NT2/D1 (cell line): ENCODE measurements around the gene HOXB4.

Source experiments
- DNase-seq: peaks from one replicate; pipeline ENCODE4 v3.0.0-alpha.2; 2011; ENCODE audit warnings: low read depth, low spot score
- H3K27me3 ChIP-seq: 2 replicates; pipeline ENCODE4 v1.6.0; 2011; ENCODE audit warnings: mild to moderate bottlenecking; ENCODE audit not compliant: insufficient read length, insufficient read depth
- H3K36me3 ChIP-seq: 2 replicates; pipeline ENCODE4 v1.6.1; 2011; ENCODE audit warnings: mild to moderate bottlenecking, low read length, mixed read lengths; ENCODE audit not compliant: insufficient read depth, insufficient read length
- H3K4me1 ChIP-seq: 2 replicates; pipeline ENCODE4 v1.5.1; 2011; ENCODE audit not compliant: insufficient read depth, insufficient read length
- H3K4me3 ChIP-seq: 2 replicates; pipeline ENCODE4 v1.5.1; 2011; ENCODE audit warnings: low read depth; ENCODE audit not compliant: insufficient read length
- H3K9ac ChIP-seq: 2 replicates; pipeline ENCODE4 v1.6.0; 2011; ENCODE audit warnings: low read depth; ENCODE audit not compliant: insufficient read length
- H3K9me3 ChIP-seq: 2 replicates; pipeline ENCODE4 v1.5.1; 2011; ENCODE audit warnings: mild to moderate bottlenecking, low read length; ENCODE audit not compliant: insufficient read depth
- SUZ12 ChIP-seq: IDR thresholded peaks from 2 replicates; pipeline ENCODE4 v1.6.1; 2011; ENCODE audit not compliant: insufficient read length, insufficient read depth; ENCODE audit errors: extremely low read depth
- YY1 ChIP-seq: IDR thresholded peaks from 2 replicates; pipeline ENCODE4 v1.6.1; 2011; ENCODE audit not compliant: insufficient read length, insufficient read depth
- ZNF274 ChIP-seq: IDR thresholded peaks from 2 replicates; pipeline ENCODE4 v1.6.1; 2011; ENCODE audit warnings: mild to moderate bottlenecking, low read depth, low read length

HOXB4 gene

GRCh38 chr17:48544349-48545021 is 33.7 kb downstream of the HOXB4 start:
- DNase-seq, result no peak
- H3K9ac ChIP-seq, result peak overlapping the region; percentile 57

GRCh38 chr17:48543854-48544348 is 34.2 kb downstream of the HOXB4 start:
- Histone ChIP-seq H3K36me3 (no peaks in the 10 kb centered on the region), H3K4me3 (peak overlapping the region; percentile 49), H3K27me3 (peaks cover 99% of the 10 kb centered on the region), H3K9me3 (no peaks in the 10 kb centered on the region), H3K9ac (peak overlapping the region; percentile 45), H3K4me1 (peaks cover 8% of the 10 kb centered on the region)
- DNase-seq, result no peak
- no peak for TF ChIP-seq ZNF274
- TF ChIP-seq YY1, result no peak
- TF ChIP-seq SUZ12, result no peak

More at GRCh38 chr17:48544349-48545021, 33.7 kb downstream of the HOXB4 start:
- Histone ChIP-seq H3K27me3 (peaks cover 99% of the 10 kb centered on the region), H3K9me3 (no peaks in the 10 kb centered on the region), H3K4me1 (peaks cover 8% of the 10 kb centered on the region), H3K4me3 (peak overlapping the region; percentile 35), H3K36me3 (no peaks in the 10 kb centered on the region)
- TF ChIP-seq YY1 (no peak), ZNF274 (no peak), SUZ12 (no peak)

- no peaks in the 10 kb centered on the region for H3K9me3 ChIP-seq
- peaks cover 8% of the 10 kb centered on the region for H3K4me1 ChIP-seq
- H3K4me3 ChIP-seq, result peak overlapping the region; percentile 49
- TF ChIP-seq ZNF274 (no peak), SUZ12 (peak; percentile 76)
- no peaks in the 10 kb centered on the region for H3K36me3 ChIP-seq
- H3K27me3 ChIP-seq, result peaks cover 93% of the 10 kb centered on the region
- H3K9ac ChIP-seq, result peak overlapping the region; percentile 66
- DNase-seq, result no peak
These were observed 34.9 kb downstream of the HOXB4 start for GRCh38 chr17:48543107-48543853.

GRCh38 chr17:48542698-48543106 is 35.4 kb downstream of the HOXB4 start:
- no peak for DNase-seq
- Histone ChIP-seq H3K9ac (peak overlapping the region; percentile 66), H3K4me1 (peaks cover 8% of the 10 kb centered on the region), H3K36me3 (no peaks in the 10 kb centered on the region), H3K9me3 (no peaks in the 10 kb centered on the region), H3K27me3 (peaks cover 87% of the 10 kb centered on the region), H3K4me3 (peak overlapping the region; percentile 49)
- TF ChIP-seq YY1 (no peak), SUZ12 (no peak), ZNF274 (no peak)

- peaks cover 8% of the 10 kb centered on the region for H3K4me1 ChIP-seq
- no peak overlapping the region for H3K9ac ChIP-seq
- DNase-seq, result no peak
- H3K27me3 ChIP-seq, result peaks cover 82% of the 10 kb centered on the region
- no peak overlapping the region for H3K4me3 ChIP-seq
- H3K36me3 ChIP-seq, result no peaks in the 10 kb centered on the region
- no peak for TF ChIP-seq YY1
- no peak for TF ChIP-seq ZNF274
- no peak for TF ChIP-seq SUZ12
- H3K9me3 ChIP-seq, result no peaks in the 10 kb centered on the region
These were observed 36.0 kb downstream of the HOXB4 start for GRCh38 chr17:48542114-48542656.

GRCh38 chr17:48541577-48542113 is 36.5 kb downstream of the HOXB4 start:
- H3K4me3 ChIP-seq, result no peak overlapping the region
- no peak for DNase-seq

GRCh38 chr17:48541036-48541576 is 37.0 kb downstream of the HOXB4 start:
- H3K36me3 ChIP-seq, result no peaks in the 10 kb centered on the region
- TF ChIP-seq SUZ12 (no peak), ZNF274 (no peak), YY1 (no peak)
- no peaks in the 10 kb centered on the region for H3K9me3 ChIP-seq
- peaks cover 71% of the 10 kb centered on the region for H3K27me3 ChIP-seq
- no peak for DNase-seq
- peaks cover 3% of the 10 kb centered on the region for H3K4me1 ChIP-seq
- no peak overlapping the region for H3K9ac ChIP-seq
- H3K4me3 ChIP-seq, result no peak overlapping the region

More at GRCh38 chr17:48541577-48542113, 36.5 kb downstream of the HOXB4 start:
- H3K27me3 ChIP-seq, result peaks cover 76% of the 10 kb centered on the region
- no peaks in the 10 kb centered on the region for H3K9me3 ChIP-seq
- H3K9ac ChIP-seq, result no peak overlapping the region
- H3K4me1 ChIP-seq, result peaks cover 4% of the 10 kb centered on the region
- no peaks in the 10 kb centered on the region for H3K36me3 ChIP-seq
- TF ChIP-seq YY1, result no peak
- no peak for TF ChIP-seq ZNF274
- no peak for TF ChIP-seq SUZ12
